Skin of body (tissue), 3 donors: ENCODE measurements around the gene PIP4K2B. TPM values are rescaled to one million over a fixed set of nuclear protein-coding genes. Genes with fewer than 3 reads are reported as not detected.
A peak's percentile ranks its signal among the peaks of the same experiment; 100 is the strongest.
"Not testable (repeated sequence)": the region's sequence is repeated elsewhere in the genome, so short reads cannot be mapped to it uniquely, and the experiment has no call there.

Source experiments
- DNase-seq: peaks from one replicate; lab custom pipeline; 2025; lab: John Stamatoyannopoulos, UW
- small RNA-seq: library from RNA; depleted of rRNA; stranded (forward); fragments of <200 nt; gene quantifications from one replicate; pipeline ENCODE3, GENCODE V24; 2014; ENCODE audit warnings: low replicate concordance
- total RNA-seq: library from RNA; depleted of rRNA; stranded (reverse); fragments of >200 nt; gene quantifications from one replicate; pipeline ENCODE4 v1.2.3, GENCODE V29; 2014

The PIP4K2B gene
- total RNA-seq, 1 donor from 2014 or later, result 27.7 TPM

DNA sequence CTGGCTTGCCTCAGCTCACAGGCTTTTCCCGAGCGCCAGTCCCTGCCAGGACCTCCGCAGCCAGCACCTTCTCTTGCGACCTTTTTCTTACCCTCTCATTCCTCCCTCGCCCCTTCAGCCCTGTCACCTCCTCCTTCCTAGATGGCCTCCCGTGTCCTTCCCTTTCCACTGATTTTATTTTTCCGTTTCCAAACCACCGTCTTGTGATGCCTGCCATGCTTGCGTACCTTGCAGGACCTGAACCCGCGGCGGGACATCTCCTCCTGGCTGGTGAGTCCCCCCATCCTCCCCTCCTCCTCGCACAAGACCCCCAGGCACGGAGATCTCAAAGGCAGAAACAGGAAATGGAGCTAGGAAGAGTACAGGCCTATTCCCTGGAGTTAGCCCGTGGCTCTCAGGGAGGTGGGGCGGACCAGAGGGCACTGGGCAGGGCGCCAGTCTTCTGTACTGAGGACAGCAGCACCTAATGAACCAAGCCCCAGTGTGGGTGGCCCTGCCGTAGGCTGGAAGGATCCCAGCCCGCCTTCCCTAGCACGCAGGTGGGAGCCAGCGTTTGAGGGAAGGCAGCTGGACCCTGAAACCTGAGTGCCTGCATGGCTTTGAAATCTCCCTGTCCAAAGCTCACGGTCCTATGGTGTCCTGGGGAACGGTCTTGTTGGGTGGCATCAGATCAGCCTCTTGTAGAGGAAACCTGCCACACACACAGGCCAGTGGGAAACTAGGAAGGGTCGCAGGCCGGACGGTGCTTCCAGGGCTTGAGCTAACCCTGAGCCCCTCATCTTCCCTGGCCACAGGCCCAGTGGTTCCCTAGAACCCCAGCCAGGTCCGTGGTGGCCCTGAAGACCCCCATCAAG is 68.6 kb downstream of the PIP4K2B start:
- DNase-seq, result no peak

GRCh38 chr17:38729886-38730525 is 69.3 kb downstream of the PIP4K2B start, which contains the start of gene CISD3:
CISD3 (plus strand) TSS chr17:38730341; CDS start chr17:38730359, 18 bp downstream.
- DNase-seq, result peak; percentile 68

- peak; percentile 31 for DNase-seq
Measured at GRCh38 chr17:38729368-38729885, 69.9 kb downstream of the PIP4K2B start.

GRCh38 chr17:38728290-38728831 is 71.0 kb downstream of the PIP4K2B start:
- no peak for DNase-seq

DNA sequence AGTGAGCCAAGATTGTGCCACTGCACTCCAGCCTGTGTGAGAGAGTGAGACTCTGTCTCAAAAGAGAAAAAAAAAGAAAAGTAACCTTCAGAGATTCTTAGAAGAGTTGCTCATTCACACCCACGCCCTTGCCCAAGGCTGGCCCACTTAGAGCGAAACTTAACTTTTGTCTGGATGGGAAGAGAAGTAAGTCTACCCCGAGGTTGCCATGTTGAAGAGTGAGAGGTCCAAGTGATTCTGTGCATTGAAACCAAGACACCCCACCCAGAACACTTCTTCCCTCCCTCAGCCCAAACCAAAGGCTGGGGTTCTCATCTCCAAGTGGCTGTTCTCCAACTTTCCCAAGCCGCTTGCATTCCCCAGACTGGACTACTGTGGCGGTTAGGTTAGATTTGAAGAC is 71.6 kb downstream of the PIP4K2B start:
- no peak for DNase-seq

GRCh38 chr17:38726145-38726544 is 73.2 kb downstream of the PIP4K2B start:
- not testable (repeated sequence) for DNase-seq

- no peak for DNase-seq
Measured at GRCh38 chr17:38725066-38725465, 74.3 kb downstream of the PIP4K2B start.

- peak; percentile 20 for DNase-seq
Measured at GRCh38 chr17:38724337-38724988, 74.9 kb downstream of the PIP4K2B start.

GRCh38 chr17:38721802-38722201 is 77.6 kb downstream of the PIP4K2B start:
- DNase-seq, result no peak

DNA sequence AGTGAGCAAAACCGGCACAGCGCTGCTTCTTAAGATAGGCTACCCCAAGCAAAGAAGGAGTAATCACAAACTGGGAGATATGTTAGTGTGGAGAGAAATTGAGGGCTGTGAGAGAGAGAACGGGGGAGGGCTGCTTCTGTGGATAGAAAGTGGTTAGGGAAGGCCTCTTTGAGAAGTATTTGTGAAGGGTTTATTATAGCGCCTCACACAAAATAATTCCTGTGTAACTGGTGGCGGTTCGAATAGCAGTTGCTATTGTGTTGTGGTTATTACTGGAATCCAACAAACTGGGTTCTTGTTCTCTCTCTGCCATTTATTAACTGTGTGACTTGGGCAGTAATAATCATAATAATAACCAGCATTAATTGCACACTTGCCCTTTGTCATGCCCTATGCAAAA is 78.4 kb downstream of the PIP4K2B start:
- DNase-seq, result no peak

DNA sequence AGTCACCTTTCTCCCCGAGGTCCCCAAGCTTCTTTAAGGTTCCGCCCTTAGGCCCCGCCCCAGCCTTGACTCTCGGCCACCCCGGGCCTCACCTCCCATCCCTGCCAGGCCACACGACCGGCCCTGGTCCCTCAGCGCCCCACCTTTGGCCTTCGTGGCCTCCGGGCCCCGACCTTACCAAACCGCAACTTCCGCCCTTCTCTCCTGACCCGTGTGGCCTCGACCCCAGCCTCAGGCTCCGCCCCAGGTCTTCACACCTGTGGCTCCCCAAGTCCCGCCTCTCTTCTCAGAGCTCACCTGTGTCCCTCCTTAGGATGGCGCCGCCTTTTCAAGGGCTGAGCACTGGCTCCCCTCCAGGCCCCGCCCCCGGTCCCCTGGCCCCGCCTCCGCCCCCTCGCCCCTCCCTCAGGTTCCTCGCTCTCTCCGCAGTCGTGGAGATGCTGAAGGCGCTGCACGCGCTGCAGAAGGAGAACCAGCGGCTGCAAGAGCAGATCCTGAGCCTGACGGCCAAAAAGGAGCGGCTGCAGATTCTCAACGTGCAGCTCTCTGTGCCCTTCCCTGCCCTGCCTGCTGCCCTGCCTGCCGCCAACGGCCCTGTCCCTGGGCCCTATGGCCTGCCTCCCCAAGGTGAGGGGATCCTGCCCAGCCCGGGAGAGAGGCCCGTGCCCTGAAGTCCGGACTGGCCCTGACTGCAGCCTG is 79.3 kb downstream of the PIP4K2B start:
- no peak for DNase-seq

DNA sequence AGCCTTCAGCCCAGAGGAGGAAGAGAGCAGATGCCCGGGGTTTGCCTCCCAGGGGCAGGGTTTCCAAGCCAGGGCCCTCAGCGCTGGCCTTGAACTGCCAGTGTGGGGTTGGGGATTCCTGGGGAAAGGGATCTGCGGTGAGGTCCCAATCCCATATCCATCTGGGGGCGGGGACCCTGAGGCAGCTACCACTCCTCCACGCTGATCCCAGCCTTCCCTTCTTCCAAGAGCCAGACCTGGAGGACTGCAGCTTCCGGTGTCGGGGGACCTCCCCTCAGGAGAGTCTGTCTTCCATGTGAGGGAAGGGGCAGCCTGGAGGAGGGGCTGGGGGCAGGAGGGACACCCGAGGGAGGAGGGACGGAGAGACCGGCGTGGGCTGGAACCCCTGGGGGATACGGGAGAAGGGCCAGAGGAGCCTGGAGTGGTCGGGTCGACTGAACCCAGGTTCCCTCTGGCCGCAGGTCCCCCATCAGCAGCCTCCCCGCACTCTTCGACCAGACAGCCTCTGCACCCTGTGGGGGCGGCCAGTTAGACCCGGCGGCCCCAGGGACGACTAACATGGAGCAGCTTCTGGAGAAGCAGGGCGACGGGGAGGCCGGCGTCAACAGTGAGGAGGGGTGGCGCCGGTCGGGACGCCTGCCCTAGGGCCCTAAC is 79.9 kb downstream of the PIP4K2B start:
- DNase-seq, result no peak

GRCh38 chr17:38717139-38717745 is 82.1 kb downstream of the PIP4K2B start:
- no peak for DNase-seq

DNA sequence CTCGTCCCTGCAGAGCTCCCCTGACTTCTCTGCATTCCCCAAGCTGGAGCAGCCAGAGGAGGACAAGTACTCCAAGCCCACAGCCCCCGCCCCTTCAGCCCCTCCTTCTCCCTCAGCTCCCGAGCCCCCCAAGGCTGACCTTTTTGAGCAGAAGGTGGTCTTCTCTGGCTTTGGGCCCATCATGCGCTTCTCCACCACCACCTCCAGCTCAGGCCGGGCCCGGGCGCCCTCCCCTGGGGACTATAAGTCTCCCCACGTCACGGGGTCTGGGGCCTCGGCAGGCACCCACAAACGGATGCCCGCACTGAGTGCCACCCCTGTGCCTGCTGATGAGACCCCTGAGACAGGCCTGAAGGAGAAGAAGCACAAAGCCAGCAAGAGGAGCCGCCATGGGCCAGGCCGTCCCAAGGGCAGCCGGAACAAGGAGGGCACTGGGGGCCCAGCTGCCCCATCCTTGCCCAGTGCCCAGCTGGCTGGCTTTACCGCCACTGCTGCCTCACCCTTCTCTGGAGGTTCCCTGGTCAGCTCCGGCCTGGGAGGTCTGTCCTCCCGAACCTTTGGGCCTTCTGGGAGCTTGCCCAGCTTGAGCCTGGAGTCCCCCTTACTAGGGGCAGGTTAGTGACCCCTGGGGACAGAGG is 82.9 kb downstream of the PIP4K2B start:
- DNase-seq, result no peak

Small RNA genes lying within 50 kb of the gene (small RNA-seq; reads per million reads assigned to genes)
- not detected for gene MIR4726
- gene MIR4727, result not detected
- 0.17 reads per million for gene RNA5SP440
- not detected for gene RNU6-866P

Other genes starting within 250 kb of the PIP4K2B start
- gene SRCIN1, start 193.6 kb downstream of the PIP4K2B start, total RNA-seq, result 3.5 TPM
- 0.49 TPM for gene EPOP, start 124.6 kb downstream of the PIP4K2B start, total RNA-seq
- gene MLLT6, start 94.3 kb downstream of the PIP4K2B start, total RNA-seq, result 23.4 TPM
- 1.6 TPM for gene CISD3, start 69.2 kb downstream of the PIP4K2B start, total RNA-seq
- gene PCGF2, start 51.2 kb downstream of the PIP4K2B start, total RNA-seq, result 5.5 TPM
- 106 TPM for gene PSMB3, start 46.8 kb downstream of the PIP4K2B start, total RNA-seq
- 16.8 TPM for gene CWC25, start 25.8 kb upstream of the PIP4K2B start, total RNA-seq
- 2,261 TPM for gene RPL23, start 54.2 kb upstream of the PIP4K2B start, total RNA-seq
- 44.4 TPM for gene LASP1, start 70.5 kb upstream of the PIP4K2B start, total RNA-seq
- not detected for gene FBXO47, start 167.8 kb upstream of the PIP4K2B start, total RNA-seq